Adrenal gland (tissue), 12 donors: Measurements from ENCODE around the gene SOBP. TPM values are rescaled to one million over a fixed set of nuclear protein-coding genes. Genes with fewer than 3 reads are reported as not detected.
A peak's percentile ranks its signal among the peaks of the same experiment; 100 is the strongest.

Source experiments
- DNase-seq, 7 donors: peaks; one replicate each; pipeline ENCODE4 v3.0.0-alpha.2; 2019 to 2020
- H3K27ac ChIP-seq, 5 donors: fragments of 200-600 bp; sonication (generic) in 4 of 5; 1 replicate in 3 of 5; 2 replicates in 2 of 5; pipeline versions ENCODE4 v1.5.1 to v1.8.0; 2016 to 2020; ENCODE audit warnings: mild to moderate bottlenecking in 1 of 5
- H3K27me3 ChIP-seq: fragments of 200-600 bp; 2 replicates; pipeline ENCODE4 v1.8.0; 2021
- H3K36me3 ChIP-seq, 2 donors: fragments of 200-600 bp; replicated peaks in 1 of 2; 1 replicate in 1 of 2; 2 replicates in 1 of 2; pipeline versions ENCODE4 v1.5.1 to v1.8.0; 2018 to 2022
- H3K4me1 ChIP-seq, 2 donors: fragments of 200-600 bp; replicated peaks in 1 of 2; 1 replicate in 1 of 2; 2 replicates in 1 of 2; pipeline versions ENCODE4 v1.5.1 to v1.8.0; 2018 to 2021
- H3K4me3 ChIP-seq, 4 donors: fragments of 200-600 bp; sonication (generic) in 3 of 4; one replicate each; pipeline ENCODE4 v1.5.1; 2016 to 2018
- H3K9me3 ChIP-seq, 3 donors: fragments of 200-600 bp; sonication (generic) in 1 of 3; replicated peaks in 1 of 3; 1 replicate in 2 of 3; 2 replicates in 1 of 3; pipeline versions ENCODE4 v1.5.1 to v1.8.0; 2016 to 2021
- POLR2A ChIP-seq, 2 donors: fragments of 450-650 bp; IDR thresholded peaks; one replicate each; pipeline ENCODE4 v1.6.1; 2017; ENCODE audit warnings: antibody characterized with exemption in 2 of 2, mild to moderate bottlenecking in 2 of 2, moderate library complexity in 1 of 2
- WGBS, 4 donors: extraction: QIAGEN DNeasy Blood & Tissue Kit in 2 of 4; methylation state at CpG; one replicate each; pipeline versions ENCODE4 v1.1.5 to v1.1.7; 2013 to 2017; 5-methylcytosine and 5-hydroxymethylcytosine counted together
- intact Hi-C, 2 donors: fragments of 100-400 bp; cut with DNase I; formaldehyde crosslinking; loops; one replicate each; pipeline versions ENCODE4 v1.14.1 to v1.15.0; 2022 to 2023
- polyA plus RNA-seq, 3 donors: library from polyadenylated mRNA; stranded (reverse); fragments of 200-250 nt in 2 of 3; fragments of 350-450 nt in 1 of 3; fragmentation: Illumina TruSeq in 1 of 3; extraction: RNeasy Lipid Tissue Mini Kit (QIAGEN cat#74804) in 1 of 3; gene quantifications; one replicate each; pipeline ENCODE4 v1.2.3, GENCODE V29; 2013 to 2014
- total RNA-seq, 9 donors: library from RNA; depleted of rRNA in 4 of 9; stranded (reverse); fragments of >200 nt in 4 of 9; fragments of 120-200 nt in 1 of 9; fragmentation: NEBNext Ultra II Directional in 1 of 9; extraction: Animal tissue kit (Norgen Biotek cat#: 25700) in 1 of 9; gene quantifications; one replicate each; pipeline versions ENCODE4 v1.1.0 to v1.2.4, GENCODE V29; 2013 to 2023
- TF ChIP-seq, protein P1 (sequence below), 6 experiments: fragments of 450-650 bp in 4 of 6; fragments of 200-600 bp in 2 of 6; sonication (generic) in 1 of 6; IDR thresholded peaks; 1 replicate in 5 of 6; 2 replicates in 1 of 6; pipeline versions ENCODE4 v1.5.1 to v1.8.0; 2016 to 2021; ENCODE audit warnings: antibody characterized with exemption in 6 of 6, mild to moderate bottlenecking in 2 of 6, moderate library complexity in 1 of 6
- donor health status: healthy with polysubstance abuse.
- donor health status: Bipolar disorder and iron deficiency.
- donor health status: DM: yes; HTN: yes; CAD: no.
- donor health status: DM: no; HTN: no; CAD: no.
- donor health status: DM: no; HTN: no; CAD: no.
- donor health status: DM: yes; HTN: yes; CAD: no.

SOBP gene
- total and polyA plus RNA-seq, 12 donors, result 5.6 to 25.6 (median 12.5) TPM

DNA sequence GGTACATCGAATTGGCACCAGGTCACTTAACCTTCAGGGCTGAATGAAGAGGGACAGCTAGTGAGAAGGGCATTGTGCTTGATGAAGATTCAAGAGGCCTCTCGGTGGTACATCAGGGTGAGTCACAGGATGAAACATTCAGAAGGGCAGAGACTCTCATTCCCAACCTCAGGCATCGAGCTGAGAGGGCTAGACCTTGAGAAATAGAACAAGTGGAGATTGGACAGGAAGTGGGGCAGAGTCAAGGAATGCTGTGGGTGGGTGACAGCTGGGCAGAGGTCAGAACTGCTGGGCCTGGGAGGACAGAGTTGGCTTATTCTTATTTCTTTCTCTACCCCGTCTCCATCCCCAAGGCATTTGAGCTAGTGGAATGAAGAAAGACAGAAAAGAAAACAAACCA is 208.2 kb downstream of the SOBP start:
- TF ChIP-seq POLR2A (IDR thresholded peaks at IDR 0.05), result no peak
- TF ChIP-seq, protein P1, sequence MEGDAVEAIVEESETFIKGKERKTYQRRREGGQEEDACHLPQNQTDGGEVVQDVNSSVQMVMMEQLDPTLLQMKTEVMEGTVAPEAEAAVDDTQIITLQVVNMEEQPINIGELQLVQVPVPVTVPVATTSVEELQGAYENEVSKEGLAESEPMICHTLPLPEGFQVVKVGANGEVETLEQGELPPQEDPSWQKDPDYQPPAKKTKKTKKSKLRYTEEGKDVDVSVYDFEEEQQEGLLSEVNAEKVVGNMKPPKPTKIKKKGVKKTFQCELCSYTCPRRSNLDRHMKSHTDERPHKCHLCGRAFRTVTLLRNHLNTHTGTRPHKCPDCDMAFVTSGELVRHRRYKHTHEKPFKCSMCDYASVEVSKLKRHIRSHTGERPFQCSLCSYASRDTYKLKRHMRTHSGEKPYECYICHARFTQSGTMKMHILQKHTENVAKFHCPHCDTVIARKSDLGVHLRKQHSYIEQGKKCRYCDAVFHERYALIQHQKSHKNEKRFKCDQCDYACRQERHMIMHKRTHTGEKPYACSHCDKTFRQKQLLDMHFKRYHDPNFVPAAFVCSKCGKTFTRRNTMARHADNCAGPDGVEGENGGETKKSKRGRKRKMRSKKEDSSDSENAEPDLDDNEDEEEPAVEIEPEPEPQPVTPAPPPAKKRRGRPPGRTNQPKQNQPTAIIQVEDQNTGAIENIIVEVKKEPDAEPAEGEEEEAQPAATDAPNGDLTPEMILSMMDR (IDR thresholded peaks at IDR 0.05), result no peak
- H3K9me3 ChIP-seq, result no peaks in the 10 kb centered on the region
- intact Hi-C loops, result no loop called here
- DNase-seq, result peak in 2 of 7 donors; percentile 25 to 52
- no peaks in the 10 kb centered on the region for H3K27me3 ChIP-seq
- H3K4me3 ChIP-seq, result no peak overlapping the region
- WGBS, 4 donors, result 46 to 58% (median 50%) methylated on average over 4 of the region's 4 CpGs
- H3K27ac ChIP-seq, result peak overlapping the region in 2 of 5 donors; percentile 47 to 51
- H3K4me1 ChIP-seq, result peaks cover 10 to 12% of the 10 kb centered on the region in 2 donors
- H3K36me3 ChIP-seq, result no peaks in the 10 kb centered on the region

DNA sequence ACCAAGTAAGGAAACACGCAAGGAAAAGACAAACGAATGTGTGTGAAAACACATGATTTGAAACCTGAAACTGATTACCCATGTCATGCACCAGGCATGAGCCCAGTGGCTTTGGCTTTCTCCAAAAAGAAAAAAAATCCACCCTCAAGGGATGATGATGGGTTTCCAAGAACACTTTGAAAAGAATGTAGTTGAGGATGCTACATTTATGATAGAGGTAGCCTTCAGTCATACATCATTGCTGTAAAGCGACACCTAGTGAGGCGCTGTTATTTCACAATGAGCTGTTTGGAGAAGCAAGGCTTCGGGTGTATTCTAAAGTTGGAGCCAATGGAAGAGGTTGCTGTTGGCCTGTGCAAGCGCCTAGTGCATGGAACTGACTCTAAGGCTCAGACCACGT is 209.3 kb downstream of the SOBP start:
- H3K4me1 ChIP-seq, result peaks cover 10 to 12% of the 10 kb centered on the region in 2 donors
- no peak overlapping the region for H3K4me3 ChIP-seq
- 79 to 92% (median 83%) methylated on average over 7 of the region's 7 CpGs for WGBS, 4 donors
- no peak overlapping the region for H3K27ac ChIP-seq
- H3K36me3 ChIP-seq, result no peaks in the 10 kb centered on the region
- DNase-seq, result no peak
- H3K27me3 ChIP-seq, result no peaks in the 10 kb centered on the region
- intact Hi-C loops, result no loop called here
- H3K9me3 ChIP-seq, result no peaks in the 10 kb centered on the region
- TF ChIP-seq POLR2A (IDR thresholded peaks at IDR 0.05), result no peak
- TF ChIP-seq, protein P1 (IDR thresholded peaks at IDR 0.05), result no peak

DNA sequence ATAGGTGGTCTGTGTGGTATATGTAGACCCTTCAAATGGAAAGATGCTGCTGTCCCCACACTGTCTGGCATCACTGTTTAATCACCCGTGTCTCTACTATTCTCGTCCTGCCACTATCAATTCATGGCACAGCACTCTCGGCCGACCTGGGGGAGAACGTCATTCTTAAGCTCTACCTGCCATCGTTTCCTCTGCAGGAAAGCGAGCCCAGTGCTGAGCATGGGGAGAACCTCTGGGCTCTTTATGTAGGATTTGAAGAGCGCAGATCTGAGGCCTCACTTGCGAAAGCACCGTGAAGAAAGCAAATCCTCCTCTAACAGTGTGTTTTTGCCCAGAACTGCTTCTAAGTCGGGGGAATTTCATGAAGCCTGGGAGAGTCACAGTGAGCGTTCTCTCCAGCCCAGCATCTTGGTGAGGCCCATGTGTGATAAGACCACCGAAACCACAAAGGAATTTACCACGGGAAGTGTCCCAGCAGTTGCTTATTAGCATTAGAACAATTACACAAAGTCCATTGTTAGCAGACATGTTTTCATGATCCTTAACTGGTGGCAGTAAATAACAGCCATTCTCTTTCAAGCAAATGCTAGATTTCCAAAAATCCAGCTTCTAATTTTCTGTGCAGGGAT is 209.9 kb downstream of the SOBP start:
- no peaks in the 10 kb centered on the region for H3K36me3 ChIP-seq
- TF ChIP-seq, protein P1 (IDR thresholded peaks at IDR 0.05), result no peak
- no peak for TF ChIP-seq POLR2A (IDR thresholded peaks at IDR 0.05)
- intact Hi-C loops, result loop anchor here in 1 of 2 donors (10.0 kb wide), 1 partner anchor 145 kb away; no protein-coding TSS in a partner anchor
- no peaks in the 10 kb centered on the region for H3K27me3 ChIP-seq
- no peaks in the 10 kb centered on the region for H3K9me3 ChIP-seq
- 81 to 89% (median 86%) methylated on average over 14 of the region's 14 CpGs for WGBS, 4 donors
- H3K4me3 ChIP-seq, result no peak overlapping the region
- H3K27ac ChIP-seq, result no peak overlapping the region
- no peak for DNase-seq
- H3K4me1 ChIP-seq, result peaks cover 10 to 12% of the 10 kb centered on the region in 2 donors

DNA sequence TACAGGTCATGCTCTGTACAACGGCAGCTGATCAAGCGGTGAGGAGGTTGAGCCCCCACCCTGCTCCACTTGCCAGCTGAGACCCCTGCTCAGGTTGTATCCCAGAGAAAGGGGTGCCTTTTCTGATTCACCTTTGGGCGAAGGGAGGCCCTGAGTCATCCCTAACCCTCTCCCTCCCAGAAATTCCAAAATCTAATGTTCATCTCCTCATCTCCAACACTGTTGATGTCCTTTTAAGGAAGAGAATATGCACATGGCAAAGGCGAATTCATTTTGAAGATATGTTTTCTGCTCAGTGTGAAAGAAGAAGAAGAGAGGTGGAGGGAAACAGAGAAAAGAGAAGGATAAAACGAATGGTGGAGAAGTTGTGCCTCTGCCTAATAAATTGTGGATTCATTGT is 213.7 kb downstream of the SOBP start:
- WGBS, 4 donors, result 81 to 87% (median 86%) methylated on average over 5 of the region's 5 CpGs
- Histone ChIP-seq H3K4me3 (no peak overlapping the region), H3K4me1 (peaks cover 0 to 3% of the 10 kb centered on the region in 2 donors), H3K27ac (no peak overlapping the region), H3K36me3 (no peaks in the 10 kb centered on the region), H3K9me3 (no peaks in the 10 kb centered on the region), H3K27me3 (no peaks in the 10 kb centered on the region)
- no peak for DNase-seq
- intact Hi-C loops, result loop anchor here in 1 of 2 donors (10.0 kb wide), 1 partner anchor 141 kb away; no protein-coding TSS in a partner anchor
- TF ChIP-seq POLR2A (IDR thresholded peaks at IDR 0.05), result no peak
- TF ChIP-seq, protein P1 (IDR thresholded peaks at IDR 0.05), result no peak
